HG02678 (cell line): ENCODE data around the gene POLA1.

ENCODE experiments used
- ATAC-seq: cut with Tn5 transposase; IDR thresholded peaks from one replicate; pipeline ENCODE4 v1.9.1; 2021; ENCODE audit warnings: mild to moderate bottlenecking, moderate library complexity; ENCODE audit not compliant: unreplicated experiment

POLA1 gene

GRCh38 chrX:25006586-25007058, 312.9 kb downstream of the POLA1 start:
- ATAC-seq: no peak

GRCh38 chrX:25007059-25008053, 313.6 kb downstream of the POLA1 start:
- ATAC-seq: no peak

GRCh38 chrX:25009407-25009806, 315.7 kb downstream of the POLA1 start:
- no peak for ATAC-seq

- ATAC-seq: no peak
Measured at GRCh38 chrX:25010784-25011588, 317.3 kb downstream of the POLA1 start.

- ATAC-seq: no peak
Measured at GRCh38 chrX:25011589-25012432, 318.1 kb downstream of the POLA1 start.

- no peak for ATAC-seq
Measured at GRCh38 chrX:25012433-25012735, 318.7 kb downstream of the POLA1 start.

- ATAC-seq: peak; percentile 25
Measured at GRCh38 chrX:25012793-25013631, 319.3 kb downstream of the POLA1 start.

- peak; percentile 53 for ATAC-seq
Measured at GRCh38 chrX:25013632-25014365, 320.1 kb downstream of the POLA1 start.

GRCh38 chrX:25014366-25014838, 320.7 kb downstream of the POLA1 start:
- no peak for ATAC-seq

GRCh38 chrX:25015486-25016360, 322.0 kb downstream of the POLA1 start, which contains the start of gene ARX:
Gene ARX (minus strand): TSS chrX:25015965. CDS start chrX:25015737, 228 bp downstream.
- ATAC-seq: peak; percentile 58

GRCh38 chrX:25016361-25016671, 322.6 kb downstream of the POLA1 start:
- ATAC-seq: no peak

- no peak for ATAC-seq
Measured at GRCh38 chrX:25016938-25017598, 323.4 kb downstream of the POLA1 start.

- ATAC-seq: no peak
Measured at GRCh38 chrX:25017667-25018247, 324.0 kb downstream of the POLA1 start.

GRCh38 chrX:25018682-25019081, 325.0 kb downstream of the POLA1 start:
- no peak for ATAC-seq

GRCh38 chrX:25019707-25020390, 326.1 kb downstream of the POLA1 start:
- ATAC-seq: no peak

- peak; percentile 24 for ATAC-seq
Measured at GRCh38 chrX:25020391-25020904, 326.7 kb downstream of the POLA1 start.
